DND-41 (cell line): ENCODE results near the gene TTC28.

Source experiments
- ATAC-seq: fragments of 200-7000 bp; cut with Tn5 transposase; 3 replicates; pipeline ENCODE4 v1.9.1; 2021; ENCODE audit warnings: low read depth; ENCODE audit not compliant: insufficient read depth
- DNase-seq: peaks from one replicate; pipeline ENCODE4 v3.0.0-alpha.2; 2020
- H2AFZ ChIP-seq: 2 replicates; pipeline ENCODE4 v1.6.0; 2012; ENCODE audit warnings: low read depth, low read length
- H3K27ac ChIP-seq: 2 replicates; pipeline ENCODE4 v1.5.1; 2012; ENCODE audit warnings: low read length, inconsistent platforms
- H3K27me3 ChIP-seq: fragments of 200-600 bp; sonication (generic); 2 replicates; pipeline ENCODE4 v1.6.0; 2012; ENCODE audit warnings: low read length, mild to moderate bottlenecking, inconsistent platforms; ENCODE audit not compliant: insufficient read depth, poor library complexity
- H3K36me3 ChIP-seq: 2 replicates; pipeline ENCODE4 v1.5.1; 2012; ENCODE audit warnings: low read length, inconsistent platforms; ENCODE audit not compliant: insufficient read depth
- H3K4me1 ChIP-seq: 2 replicates; pipeline ENCODE4 v1.5.1; 2012; ENCODE audit warnings: mild to moderate bottlenecking, low read length; ENCODE audit not compliant: insufficient read depth
- H3K4me2 ChIP-seq: 2 replicates; pipeline ENCODE4 v1.6.0; 2012; ENCODE audit warnings: mild to moderate bottlenecking, moderate library complexity, low read length, inconsistent platforms; ENCODE audit not compliant: insufficient read depth
- H3K4me3 ChIP-seq, 2 experiments: fragments of 200-600 bp in 1 of 2; shearing (Covaris generic) in 1 of 2; 2 replicates each; pipeline ENCODE4 v1.5.1; 2012 to 2016; ENCODE audit warnings: inconsistent platforms in 2 of 2, low read length in 2 of 2, mild to moderate bottlenecking in 2 of 2, low read depth in 1 of 2, moderate library complexity in 1 of 2
- H3K79me2 ChIP-seq: 2 replicates; pipeline ENCODE4 v1.6.0; 2012; ENCODE audit warnings: low read length, inconsistent platforms; ENCODE audit not compliant: insufficient read depth
- H3K9ac ChIP-seq: 2 replicates; pipeline ENCODE4 v1.6.0; 2012; ENCODE audit warnings: low read depth, mild to moderate bottlenecking, inconsistent platforms, low read length, moderate library complexity
- H3K9me3 ChIP-seq: 2 replicates; pipeline ENCODE4 v1.5.1; 2012; ENCODE audit warnings: low read length, moderate library complexity, mild to moderate bottlenecking, inconsistent platforms; ENCODE audit not compliant: insufficient read depth, severe bottlenecking
- H4K20me1 ChIP-seq: 2 replicates; pipeline ENCODE4 v1.6.0; 2012; ENCODE audit warnings: low read length; ENCODE audit not compliant: insufficient read depth
- CTCF ChIP-seq: IDR thresholded peaks from 2 replicates; pipeline ENCODE4 v1.5.1; 2012; ENCODE audit warnings: borderline replicate concordance, low read length, moderate library complexity, mild to moderate bottlenecking; ENCODE audit not compliant: poor library complexity, severe bottlenecking; ENCODE audit errors: extremely low read depth
- EZH2 ChIP-seq: IDR thresholded peaks from 3 replicates; pipeline ENCODE4 v1.6.1; 2012; ENCODE audit warnings: borderline replicate concordance, low read depth, mild to moderate bottlenecking, moderate library complexity, low read length, inconsistent platforms; ENCODE audit not compliant: severe bottlenecking

The TTC28 gene

GRCh38 chr22:28186641-28187040, 493.0 kb downstream of the TTC28 start:
- H4K20me1 ChIP-seq, result peaks cover 19% of the 10 kb centered on the region; the same call in 1 of the 2 replicates
- no peaks in the 10 kb centered on the region for H3K36me3 ChIP-seq
- H3K4me1 ChIP-seq, result no peaks in the 10 kb centered on the region
- TF ChIP-seq EZH2 (no peak), CTCF (no peak)
- ATAC-seq (no peak), DNase-seq (no peak)
- H3K27me3 ChIP-seq, result no peaks in the 10 kb centered on the region
- no peak overlapping the region for H2AFZ ChIP-seq
- H3K4me3 ChIP-seq, result no peak overlapping the region
- H3K9me3 ChIP-seq, result no peaks in the 10 kb centered on the region
- H3K79me2 ChIP-seq, result peaks cover 58% of the 10 kb centered on the region
- H3K9ac ChIP-seq, result no peak overlapping the region
- H3K27ac ChIP-seq, result no peak overlapping the region
- H3K4me2 ChIP-seq, result no peak overlapping the region

GRCh38 chr22:28185130-28185529, 494.5 kb downstream of the TTC28 start:
- Histone ChIP-seq H3K27me3 (no peaks in the 10 kb centered on the region), H3K4me3 (no peak overlapping the region), H3K4me2 (no peak overlapping the region), H3K79me2 (peaks cover 61% of the 10 kb centered on the region), H2AFZ (no peak overlapping the region), H3K9ac (no peak overlapping the region), H3K4me1 (no peaks in the 10 kb centered on the region), H4K20me1 (peaks cover 15% of the 10 kb centered on the region; the same call in 1 of the 2 replicates), H3K9me3 (no peaks in the 10 kb centered on the region), H3K27ac (no peak overlapping the region), H3K36me3 (no peaks in the 10 kb centered on the region)
- DNase-seq, result no peak
- TF ChIP-seq EZH2 (no peak), CTCF (no peak)
- no peak for ATAC-seq

- Histone ChIP-seq H2AFZ (no peak overlapping the region), H3K4me1 (no peaks in the 10 kb centered on the region), H3K9ac (no peak overlapping the region), H3K79me2 (peaks cover 59% of the 10 kb centered on the region), H3K36me3 (no peaks in the 10 kb centered on the region), H3K27ac (no peak overlapping the region), H3K4me2 (no peak overlapping the region), H4K20me1 (peaks cover 7% of the 10 kb centered on the region; the same call in 1 of the 2 replicates), H3K9me3 (no peaks in the 10 kb centered on the region), H3K4me3 (no peak overlapping the region), H3K27me3 (no peaks in the 10 kb centered on the region)
- DNase-seq (no peak), ATAC-seq (no peak)
- no peak for TF ChIP-seq EZH2
- TF ChIP-seq CTCF, result no peak
These were observed 496.4 kb downstream of the TTC28 start for GRCh38 chr22:28183078-28183860.
